GM10266 (cell line): ENCODE data around the gene FBXO44.

Source experiments
- DNase-seq: peaks from one replicate; pipeline ENCODE4 v3.0.0; 2012; ENCODE audit errors: extremely low spot score
- CTCF ChIP-seq: IDR thresholded peaks from 2 replicates; pipeline ENCODE4 v1.5.1; 2012; ENCODE audit warnings: mild to moderate bottlenecking, low read depth; ENCODE audit not compliant: control insufficient read depth, insufficient read depth; ENCODE audit errors: missing control alignments

The FBXO44 gene

GRCh38 chr1:11647333-11647732 lies 7.3 kb upstream of the FBXO44 start:
- no peak for DNase-seq

GRCh38 chr1:11648039-11648438 lies 6.6 kb upstream of the FBXO44 start:
- TF ChIP-seq CTCF, result no peak
- DNase-seq, result no peak

More at GRCh38 chr1:11647333-11647732, 7.3 kb upstream of the FBXO44 start:
- no peak for TF ChIP-seq CTCF

- TF ChIP-seq CTCF, result no peak
- no peak for DNase-seq
Measured at GRCh38 chr1:11648732-11649158, 5.9 kb upstream of the FBXO44 start.

- TF ChIP-seq CTCF, result no peak
- DNase-seq, result no peak
Measured at GRCh38 chr1:11649237-11649623, 5.4 kb upstream of the FBXO44 start.

- DNase-seq, result no peak
- TF ChIP-seq CTCF, result no peak
Measured at GRCh38 chr1:11649624-11650330, 4.9 kb upstream of the FBXO44 start.

- TF ChIP-seq CTCF, result peak; percentile 89
- peak; percentile 86 for DNase-seq
Measured at GRCh38 chr1:11650331-11650991, 4.2 kb upstream of the FBXO44 start.

GRCh38 chr1:11651017-11651416 lies 3.7 kb upstream of the FBXO44 start:
- no peak for TF ChIP-seq CTCF
- DNase-seq, result no peak
